Measurements from ENCODE around the gene PYGB.

Gene PYGB

GRCh38 chr20:25221592-25222460 is 26.1 kb upstream of the PYGB start:
- peaks cover 20% of the 10 kb centered on the region for H3K4me1 Mint-ChIP-seq
- H3K36me3 Mint-ChIP-seq (ENCODE audit: low read depth): peaks cover 5% of the 10 kb centered on the region
- no peak overlapping the region for H3K27ac Mint-ChIP-seq
- ATAC-seq: no peak
- no peaks in the 10 kb centered on the region for H3K9me3 Mint-ChIP-seq
- DNase-seq: no peak
- no peaks in the 10 kb centered on the region for H3K27me3 Mint-ChIP-seq
- no peak overlapping the region for H3K4me3 Mint-ChIP-seq

DNA sequence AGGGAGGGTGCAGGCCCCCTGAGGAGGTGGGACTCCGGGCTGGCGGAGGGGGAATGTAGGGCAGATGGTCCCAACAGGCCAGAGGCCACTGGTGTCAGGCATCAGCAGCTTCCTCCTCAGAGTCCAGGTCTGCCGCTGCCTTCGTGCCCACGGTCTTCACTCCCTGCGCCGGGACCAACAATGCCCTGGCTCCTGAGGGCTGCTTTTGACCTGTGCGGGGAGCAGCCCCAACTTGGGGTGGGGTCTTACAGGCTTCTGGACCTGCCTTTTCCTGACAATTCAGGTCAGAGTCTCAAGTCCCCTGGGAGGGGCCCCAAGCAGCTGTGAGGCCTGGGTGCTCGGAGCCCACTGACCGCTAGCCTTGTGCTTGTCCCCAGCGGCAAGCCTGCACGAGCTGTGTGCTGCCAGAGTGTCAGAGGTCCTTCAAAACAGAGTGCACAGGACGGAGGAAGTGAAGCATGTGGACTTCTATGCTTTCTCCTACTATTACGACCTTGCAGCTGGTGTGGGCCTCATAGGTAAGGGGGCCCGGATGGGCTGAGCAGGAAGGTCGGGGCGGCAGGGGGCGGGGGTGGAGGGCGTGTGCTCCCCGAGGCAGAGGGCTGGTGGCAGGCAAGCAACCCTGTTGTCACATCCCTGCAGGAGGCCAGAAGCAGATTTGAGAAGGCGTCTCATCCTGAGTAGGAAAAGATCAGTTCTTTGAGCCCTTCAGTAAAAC is 25.3 kb upstream of the PYGB start:
- Mint-ChIP-seq H3K4me3 (no peak overlapping the region), H3K27ac (peak overlapping the region; percentile 82), H3K27me3 (no peaks in the 10 kb centered on the region), H3K9me3 (no peaks in the 10 kb centered on the region), H3K36me3 (ENCODE audit: low read depth) (peaks cover 5% of the 10 kb centered on the region), H3K4me1 (peaks cover 20% of the 10 kb centered on the region)
- no peak for ATAC-seq
- DNase-seq: no peak

DNA sequence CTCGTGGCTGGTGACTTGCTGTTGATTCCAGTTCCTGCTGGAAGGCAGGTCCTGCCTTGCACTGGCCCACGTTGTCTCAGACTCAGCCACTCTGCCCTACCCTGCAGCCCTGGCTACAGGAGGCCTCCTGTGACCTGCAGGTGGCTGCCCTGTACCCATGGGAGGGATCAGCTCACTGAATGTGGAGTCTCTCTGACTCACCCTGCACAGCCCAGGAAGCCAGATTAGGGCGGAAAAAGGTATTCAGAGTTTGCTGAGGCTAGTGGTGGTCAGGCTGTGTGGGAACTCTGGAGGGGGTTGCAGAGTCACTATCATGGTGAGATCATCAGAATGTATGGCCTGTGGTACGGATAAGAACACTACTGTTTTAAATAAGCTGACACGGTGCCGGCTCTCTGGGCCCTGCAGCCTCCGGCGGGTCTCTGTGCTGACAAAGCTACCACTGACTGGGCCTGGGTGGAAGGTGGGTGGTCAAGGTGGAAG is 24.7 kb upstream of the PYGB start:
- peak overlapping the region; percentile 82 for H3K27ac Mint-ChIP-seq
- DNase-seq (peak; percentile 64), ATAC-seq (peak; percentile 98)
- H3K36me3 Mint-ChIP-seq (ENCODE audit: low read depth): peaks cover 5% of the 10 kb centered on the region
- H3K4me3 Mint-ChIP-seq: no peak overlapping the region
- no peaks in the 10 kb centered on the region for H3K9me3 Mint-ChIP-seq
- H3K27me3 Mint-ChIP-seq: no peaks in the 10 kb centered on the region
- H3K4me1 Mint-ChIP-seq: peaks cover 20% of the 10 kb centered on the region

DNA sequence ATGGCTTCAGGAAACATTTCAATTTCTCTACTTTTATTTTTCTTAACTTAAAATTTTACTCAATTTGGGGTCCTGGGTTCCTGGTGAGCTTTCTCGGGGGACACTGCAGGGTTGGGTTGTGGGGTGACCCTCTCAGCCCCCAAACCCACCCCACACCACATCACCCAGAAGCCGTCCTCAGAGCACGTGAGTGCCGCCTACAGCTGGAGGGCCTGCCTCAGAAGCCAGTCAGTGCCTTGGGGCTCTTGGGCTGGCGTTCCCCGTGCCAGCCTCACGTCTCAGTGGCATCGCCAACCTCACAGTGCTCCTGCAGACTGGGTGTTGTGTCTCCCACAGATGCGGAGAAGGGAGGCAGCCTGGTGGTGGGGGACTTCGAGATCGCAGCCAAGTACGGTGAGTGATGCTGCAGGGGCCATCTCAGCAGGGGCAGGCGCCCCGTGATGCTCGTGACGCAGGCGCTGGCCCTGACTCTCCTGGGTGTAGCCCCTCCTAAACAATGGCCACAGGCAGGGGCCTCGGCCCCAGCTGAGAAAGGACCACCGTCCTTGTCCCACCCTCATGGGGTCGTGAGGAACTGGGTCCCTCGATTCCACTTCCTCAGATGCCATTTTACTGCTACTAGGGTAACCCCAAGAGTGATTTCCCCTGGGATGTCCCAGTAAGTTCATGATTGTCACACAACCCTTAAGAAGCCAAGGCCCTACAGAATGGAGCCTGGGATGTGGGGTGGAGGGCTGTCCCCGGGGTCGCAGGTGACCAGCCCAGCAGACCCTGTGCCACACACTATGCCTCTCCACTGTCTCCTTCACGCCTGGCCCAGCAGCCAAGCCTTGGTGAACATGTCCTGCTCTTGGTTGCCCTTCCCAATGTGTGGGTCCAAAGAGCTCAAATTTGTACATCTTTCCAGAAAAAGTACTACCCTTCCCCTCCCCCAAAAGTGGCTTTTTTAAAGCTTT is 23.8 kb upstream of the PYGB start:
- peak overlapping the region; percentile 59 for H3K27ac Mint-ChIP-seq
- peaks cover 20% of the 10 kb centered on the region for H3K4me1 Mint-ChIP-seq
- H3K9me3 Mint-ChIP-seq: no peaks in the 10 kb centered on the region
- no peak for ATAC-seq
- DNase-seq: no peak
- peaks cover 5% of the 10 kb centered on the region for H3K36me3 Mint-ChIP-seq (ENCODE audit: low read depth)
- no peak overlapping the region for H3K4me3 Mint-ChIP-seq
- no peaks in the 10 kb centered on the region for H3K27me3 Mint-ChIP-seq

- peaks cover 20% of the 10 kb centered on the region for H3K4me1 Mint-ChIP-seq
- ATAC-seq (no peak), DNase-seq (no peak)
- no peak overlapping the region for H3K4me3 Mint-ChIP-seq
- no peak overlapping the region for H3K27ac Mint-ChIP-seq
- peaks cover 3% of the 10 kb centered on the region for H3K36me3 Mint-ChIP-seq (ENCODE audit: low read depth)
- no peaks in the 10 kb centered on the region for H3K27me3 Mint-ChIP-seq
- no peaks in the 10 kb centered on the region for H3K9me3 Mint-ChIP-seq
These were observed 22.9 kb upstream of the PYGB start for GRCh38 chr20:25224941-25225340.

DNA sequence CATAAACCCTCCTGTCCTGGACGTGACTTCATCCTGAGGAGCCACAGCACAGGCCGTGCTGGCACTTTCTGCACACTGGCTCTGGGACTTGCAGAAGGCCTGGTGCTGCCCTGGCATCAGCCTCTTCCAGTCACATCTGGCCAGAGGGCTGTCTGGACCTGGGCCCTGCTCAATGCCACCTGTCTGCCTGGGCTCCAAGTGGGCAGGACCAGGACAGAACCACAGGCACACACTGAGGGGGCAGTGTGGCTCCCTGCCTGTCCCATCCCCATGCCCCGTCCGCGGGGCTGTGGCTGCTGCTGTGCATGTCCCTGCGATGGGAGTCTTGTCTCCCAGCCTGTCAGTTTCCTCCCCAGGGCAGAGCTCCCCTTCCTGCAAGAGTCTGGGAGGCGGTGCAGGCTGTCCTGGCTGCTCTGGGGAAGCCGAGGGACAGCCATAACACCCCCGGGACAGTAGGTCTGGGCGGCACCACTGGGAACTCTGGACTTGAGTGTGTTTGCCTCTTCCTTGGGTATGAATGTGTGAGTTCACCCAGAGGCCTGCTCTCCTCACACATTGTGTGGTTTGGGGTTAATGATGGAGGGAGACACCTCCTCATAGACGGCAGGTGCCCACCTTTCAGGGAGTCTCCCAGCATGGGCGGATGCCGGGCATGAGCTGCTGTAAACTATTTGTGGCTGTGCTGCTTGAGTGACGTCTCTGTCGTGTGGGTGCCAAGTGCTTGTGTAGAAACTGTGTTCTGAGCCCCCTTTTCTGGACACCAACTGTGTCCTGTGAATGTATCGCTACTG is 22.0 kb upstream of the PYGB start:
- no peak for ATAC-seq
- no peak overlapping the region for H3K27ac Mint-ChIP-seq
- peaks cover 3% of the 10 kb centered on the region for H3K36me3 Mint-ChIP-seq (ENCODE audit: low read depth)
- no peak for DNase-seq
- no peaks in the 10 kb centered on the region for H3K9me3 Mint-ChIP-seq
- H3K4me3 Mint-ChIP-seq: no peak overlapping the region
- H3K27me3 Mint-ChIP-seq: no peaks in the 10 kb centered on the region
- H3K4me1 Mint-ChIP-seq: peaks cover 24% of the 10 kb centered on the region

DNA sequence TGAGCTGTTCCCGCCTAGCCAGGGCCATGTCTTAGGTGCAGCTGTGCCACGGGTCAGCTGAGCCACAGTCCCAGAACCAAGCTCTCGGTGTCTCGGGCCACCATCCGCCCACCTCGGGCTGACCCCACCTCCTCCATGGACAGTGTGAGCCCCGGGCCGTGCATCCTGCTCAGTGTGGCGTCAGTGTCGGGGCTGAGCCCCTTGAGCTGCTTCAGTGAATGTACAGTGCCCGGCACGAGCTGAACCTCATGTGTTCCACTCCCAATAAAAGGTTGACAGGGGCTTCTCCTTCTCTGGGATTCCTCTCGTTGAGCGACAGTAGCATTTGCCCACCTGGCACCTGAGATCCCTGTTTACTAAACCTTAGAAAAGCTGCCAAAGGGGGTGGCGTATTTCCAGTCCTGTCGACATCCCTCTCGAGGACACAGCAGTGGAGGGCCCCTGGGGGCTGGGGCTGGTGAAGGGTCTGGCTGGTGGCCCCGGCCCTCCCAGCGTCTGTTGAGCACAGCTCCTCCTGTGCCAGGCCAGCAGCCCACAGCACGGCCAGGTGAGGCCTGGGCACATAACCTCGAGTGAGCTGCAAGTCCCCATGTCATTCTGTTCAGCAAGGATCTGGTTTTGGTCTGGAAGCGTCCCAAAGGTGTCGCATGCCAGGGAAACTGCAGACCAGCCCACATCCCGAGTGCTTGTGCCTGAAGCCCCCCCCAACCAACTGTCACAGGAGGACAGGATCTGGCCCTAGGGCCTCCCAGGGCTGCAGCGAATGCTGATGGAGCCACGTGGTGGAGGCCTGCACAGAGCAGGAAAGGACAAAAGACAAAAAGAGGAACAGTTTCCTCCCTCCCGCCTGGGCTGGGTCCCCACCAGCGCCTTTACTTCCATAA is 21.2 kb upstream of the PYGB start:
- Mint-ChIP-seq H3K36me3 (ENCODE audit: low read depth) (peaks cover 3% of the 10 kb centered on the region), H3K27ac (no peak overlapping the region)
- DNase-seq: no peak

DNA sequence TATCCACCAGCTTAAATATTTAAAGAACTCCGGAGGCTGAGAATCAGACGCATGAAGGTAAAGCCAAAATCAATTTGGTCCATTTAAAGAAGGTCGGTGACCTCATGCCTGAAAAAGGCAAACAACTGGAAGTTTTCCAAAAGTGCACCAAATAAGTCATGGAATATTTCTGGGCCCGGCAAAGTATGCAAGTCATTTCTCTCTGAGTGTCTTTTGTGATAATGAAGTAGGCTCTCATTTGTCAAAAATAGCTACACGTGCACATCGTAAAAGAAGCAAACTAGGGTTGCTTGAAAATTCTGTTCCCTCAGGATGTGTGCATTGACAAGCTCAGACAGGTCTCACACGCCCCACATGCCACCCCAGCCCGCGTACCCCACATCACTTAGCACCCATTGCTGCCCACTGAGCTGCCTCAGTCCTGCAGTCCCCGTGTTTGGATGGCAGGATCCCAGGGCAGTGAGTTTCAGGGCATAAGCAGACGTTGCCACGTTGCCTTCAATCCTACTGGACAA is 20.5 kb upstream of the PYGB start:
- Mint-ChIP-seq H3K27ac (no peak overlapping the region), H3K4me1 (peaks cover 24% of the 10 kb centered on the region), H3K4me3 (no peak overlapping the region), H3K27me3 (no peaks in the 10 kb centered on the region), H3K36me3 (ENCODE audit: low read depth) (peaks cover 3% of the 10 kb centered on the region), H3K9me3 (no peaks in the 10 kb centered on the region)
- ATAC-seq: no peak
- DNase-seq: no peak

More for the DNA sequence above, 21.2 kb upstream of the PYGB start:
- Mint-ChIP-seq H3K9me3 (no peaks in the 10 kb centered on the region), H3K27me3 (no peaks in the 10 kb centered on the region), H3K4me3 (no peak overlapping the region), H3K4me1 (peaks cover 24% of the 10 kb centered on the region)
- ATAC-seq: no peak

DNA sequence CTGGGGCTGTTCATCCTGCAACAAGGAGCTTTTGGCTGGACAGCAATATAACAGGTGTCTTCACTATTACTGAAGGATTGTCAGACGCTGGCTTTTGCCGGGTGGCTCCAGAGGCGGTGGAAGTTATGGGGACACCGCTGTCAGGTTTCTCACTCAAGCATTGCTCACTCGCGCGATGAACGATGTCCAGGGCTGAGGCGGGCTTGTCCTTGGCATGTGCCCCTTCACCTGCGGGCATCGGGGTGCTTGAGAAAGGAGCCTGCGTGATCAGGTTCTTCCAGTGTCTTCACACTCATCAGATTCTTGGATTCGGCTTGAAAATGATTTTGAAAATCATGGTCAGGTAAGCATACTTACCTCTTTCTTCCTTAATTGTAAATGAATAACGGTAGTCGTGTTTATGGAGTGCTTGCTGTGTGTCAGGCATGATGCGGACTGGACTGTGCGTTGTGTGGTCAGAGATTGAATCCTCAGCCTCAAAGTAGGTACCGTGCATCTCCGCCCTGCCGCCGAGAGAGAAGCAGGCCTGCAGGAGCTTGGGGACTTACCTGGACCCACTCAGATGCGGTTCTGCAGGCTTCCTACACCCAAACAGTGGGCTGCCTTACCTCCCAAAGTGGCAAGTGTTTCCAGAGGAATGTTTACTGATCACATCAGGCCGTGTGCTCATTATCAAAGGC is 18.3 kb upstream of the PYGB start:
- Mint-ChIP-seq H3K4me1 (peaks cover 4% of the 10 kb centered on the region), H3K4me3 (no peak overlapping the region), H3K27me3 (peaks cover 5% of the 10 kb centered on the region), H3K9me3 (no peaks in the 10 kb centered on the region), H3K36me3 (ENCODE audit: low read depth) (peaks cover 3% of the 10 kb centered on the region), H3K27ac (no peak overlapping the region)
- no peak for DNase-seq
- no peak for ATAC-seq

DNA sequence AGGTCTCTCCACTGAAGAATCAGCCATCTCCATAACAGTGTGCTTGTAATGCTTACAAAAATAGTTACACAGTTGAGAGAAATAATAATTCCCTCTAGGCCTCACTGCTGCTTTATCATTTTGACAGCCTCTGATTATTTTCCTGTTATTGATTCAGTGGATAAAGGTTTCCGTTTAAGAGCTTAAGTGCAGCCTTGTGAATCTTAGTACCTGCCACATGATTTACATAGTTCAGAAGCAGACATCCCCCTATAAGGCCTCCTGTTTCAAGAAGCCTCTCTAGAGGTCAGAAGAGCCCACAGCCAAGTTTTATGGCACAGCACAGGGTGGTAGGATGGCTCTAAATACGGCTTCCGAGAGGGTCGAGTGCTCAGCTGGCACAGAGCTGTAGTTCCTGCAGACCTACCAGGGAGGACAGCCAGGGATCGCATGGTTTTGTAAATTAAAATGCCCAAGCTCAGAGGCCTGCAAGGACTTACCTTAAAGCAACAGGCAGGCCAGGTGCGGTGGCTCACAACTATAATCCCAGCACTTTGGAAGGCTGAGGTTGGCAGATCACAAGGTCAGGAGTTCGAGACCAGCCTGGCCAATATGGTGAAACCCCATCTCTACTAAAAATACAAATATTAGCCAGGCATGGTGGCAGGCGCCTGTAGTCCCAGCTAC is 17.6 kb upstream of the PYGB start:
- peaks cover 4% of the 10 kb centered on the region for H3K4me1 Mint-ChIP-seq
- ATAC-seq (peak; percentile 45), DNase-seq (no peak)
- peak overlapping the region; percentile 19 for H3K27ac Mint-ChIP-seq
- H3K27me3 Mint-ChIP-seq: peaks cover 5% of the 10 kb centered on the region
- H3K9me3 Mint-ChIP-seq: no peaks in the 10 kb centered on the region
- H3K4me3 Mint-ChIP-seq: no peak overlapping the region
- peaks cover 3% of the 10 kb centered on the region for H3K36me3 Mint-ChIP-seq (ENCODE audit: low read depth)

- no peak overlapping the region for H3K27ac Mint-ChIP-seq
- ATAC-seq: no peak
These were observed 14.7 kb upstream of the PYGB start for GRCh38 chr20:25233016-25233772.

More at GRCh38 chr20:25233016-25233772, 14.7 kb upstream of the PYGB start:
- no peaks in the 10 kb centered on the region for H3K36me3 Mint-ChIP-seq (ENCODE audit: low read depth)
- H3K27me3 Mint-ChIP-seq: peaks cover 11% of the 10 kb centered on the region
- no peak for DNase-seq
- no peak overlapping the region for H3K4me3 Mint-ChIP-seq
- H3K9me3 Mint-ChIP-seq: no peaks in the 10 kb centered on the region
- H3K4me1 Mint-ChIP-seq: peaks cover 18% of the 10 kb centered on the region

Data from activated naive CD8-positive, alpha-beta T cell treated with anti-CD3 and anti-CD28 coated beads, Interleukin-2, amount 50 U/mL, for 24 hours (primary cell).